Suprapubic skin (tissue), 4 donors: ENCODE measurements around the gene CACNA1H. TPM values are rescaled to one million over a fixed set of nuclear protein-coding genes. Genes with fewer than 3 reads are reported as not detected.

Source experiments
- DNase-seq, 2 donors: peaks; one replicate each; pipeline ENCODE4 v3.0.0-alpha.2; 2019; ENCODE audit warnings: low spot score in 2 of 2
- H3K27ac ChIP-seq: fragments of 200-600 bp; sonication (generic); one replicate; pipeline ENCODE4 v1.5.1; 2019
- H3K27me3 ChIP-seq: fragments of 200-600 bp; sonication (generic); one replicate; pipeline ENCODE4 v1.5.1; 2019
- H3K36me3 ChIP-seq: fragments of 200-600 bp; sonication (generic); one replicate; pipeline ENCODE4 v1.5.1; 2019
- H3K4me1 ChIP-seq: fragments of 200-600 bp; sonication (generic); one replicate; pipeline ENCODE4 v1.5.1; 2019
- H3K4me3 ChIP-seq: fragments of 200-600 bp; sonication (generic); one replicate; pipeline ENCODE4 v1.5.1; 2019; ENCODE audit warnings: mild to moderate bottlenecking
- H3K9me3 ChIP-seq: fragments of 200-600 bp; sonication (generic); one replicate; pipeline ENCODE4 v1.5.1; 2019
- EP300 ChIP-seq: sonication (generic); formaldehyde crosslinking; IDR thresholded peaks from one replicate; pipeline ENCODE4 v1.6.1; 2017; ENCODE audit warnings: antibody characterized with exemption
- POLR2A ChIP-seq, 2 donors: fragments of 450-650 bp; IDR thresholded peaks; one replicate each; pipeline ENCODE4 v1.6.1; 2017; ENCODE audit warnings: antibody characterized with exemption in 2 of 2, mild to moderate bottlenecking in 2 of 2, moderate library complexity in 2 of 2
- POLR2AphosphoS5 ChIP-seq, 3 donors: sonication (generic); formaldehyde crosslinking; IDR thresholded peaks; one replicate each; pipeline ENCODE4 v1.6.1; 2017; ENCODE audit warnings: antibody characterized with exemption in 3 of 3
- WGBS: methylation state at CpG from one replicate; pipeline ENCODE4 v1.1.5; 2018; 5-methylcytosine and 5-hydroxymethylcytosine counted together
- total RNA-seq, 4 donors: library from RNA; depleted of rRNA; stranded (reverse); fragments of >200 nt; gene quantifications; one replicate each; pipeline ENCODE4 v1.1.0, GENCODE V29; 2016
- TF ChIP-seq, protein P1 (sequence below), 2 donors: fragments of 200-600 bp in 1 of 2; fragments of 450-650 bp in 1 of 2; sonication (generic) in 1 of 2; IDR thresholded peaks; one replicate each; pipeline ENCODE4 v1.5.1; 2016 to 2019; ENCODE audit warnings: antibody characterized with exemption in 2 of 2, mild to moderate bottlenecking in 1 of 2, moderate library complexity in 1 of 2

Gene CACNA1H
- total RNA-seq, 4 donors from 2014 or later = 19.4 to 167 (median 38.4) TPM

GRCh38 chr16:1256874-1257322, 104.0 kb downstream of the CACNA1H start:
- WGBS = 70% methylated on average over 19 of the region's 22 CpGs
- H3K27ac ChIP-seq = no peak overlapping the region
- no peaks in the 10 kb centered on the region for H3K9me3 ChIP-seq
- H3K27me3 ChIP-seq = peaks cover 65% of the 10 kb centered on the region
- H3K4me3 ChIP-seq = no peak overlapping the region
- TF ChIP-seq POLR2A (IDR thresholded peaks at IDR 0.05) (no peak), EP300 (no peak), POLR2AphosphoS5 (IDR thresholded peaks at IDR 0.05) (no peak)
- TF ChIP-seq, protein P1, sequence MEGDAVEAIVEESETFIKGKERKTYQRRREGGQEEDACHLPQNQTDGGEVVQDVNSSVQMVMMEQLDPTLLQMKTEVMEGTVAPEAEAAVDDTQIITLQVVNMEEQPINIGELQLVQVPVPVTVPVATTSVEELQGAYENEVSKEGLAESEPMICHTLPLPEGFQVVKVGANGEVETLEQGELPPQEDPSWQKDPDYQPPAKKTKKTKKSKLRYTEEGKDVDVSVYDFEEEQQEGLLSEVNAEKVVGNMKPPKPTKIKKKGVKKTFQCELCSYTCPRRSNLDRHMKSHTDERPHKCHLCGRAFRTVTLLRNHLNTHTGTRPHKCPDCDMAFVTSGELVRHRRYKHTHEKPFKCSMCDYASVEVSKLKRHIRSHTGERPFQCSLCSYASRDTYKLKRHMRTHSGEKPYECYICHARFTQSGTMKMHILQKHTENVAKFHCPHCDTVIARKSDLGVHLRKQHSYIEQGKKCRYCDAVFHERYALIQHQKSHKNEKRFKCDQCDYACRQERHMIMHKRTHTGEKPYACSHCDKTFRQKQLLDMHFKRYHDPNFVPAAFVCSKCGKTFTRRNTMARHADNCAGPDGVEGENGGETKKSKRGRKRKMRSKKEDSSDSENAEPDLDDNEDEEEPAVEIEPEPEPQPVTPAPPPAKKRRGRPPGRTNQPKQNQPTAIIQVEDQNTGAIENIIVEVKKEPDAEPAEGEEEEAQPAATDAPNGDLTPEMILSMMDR (IDR thresholded peaks at IDR 0.05) = no peak
- H3K36me3 ChIP-seq = no peaks in the 10 kb centered on the region
- H3K4me1 ChIP-seq = peaks cover 8% of the 10 kb centered on the region
- peak in 1 of 2 donors; percentile 59 for DNase-seq

DNA sequence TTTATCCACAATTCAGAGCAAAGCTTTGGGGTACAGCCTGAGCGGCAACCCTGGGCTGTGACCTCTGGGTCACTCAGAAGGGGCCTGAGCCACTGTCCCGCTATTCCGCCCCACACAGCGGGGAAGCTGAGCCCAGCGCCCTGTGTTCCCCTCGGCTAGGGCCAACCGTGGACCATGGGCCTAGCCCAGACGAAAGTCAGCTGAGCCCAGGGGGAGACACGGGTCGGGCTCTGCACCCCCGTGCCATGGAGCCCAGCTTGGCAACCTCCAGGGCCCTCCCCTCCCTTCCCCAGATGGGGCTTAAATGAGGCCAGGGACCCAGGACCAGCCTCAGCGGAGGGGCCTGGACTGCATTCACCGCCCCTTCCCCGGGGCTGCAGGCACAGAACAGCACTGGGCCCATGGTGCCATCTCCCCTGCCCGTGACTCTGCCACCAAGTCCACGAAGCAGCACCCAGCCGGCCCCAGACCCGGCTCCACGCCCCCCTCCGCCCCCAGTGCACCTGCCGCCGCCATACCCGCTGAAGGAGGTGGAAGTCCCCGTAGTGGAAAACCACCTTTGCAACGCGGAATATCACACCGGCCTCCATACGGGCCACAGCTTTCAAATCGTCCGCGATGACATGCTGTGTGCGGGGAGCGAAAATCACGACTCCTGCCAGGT, 104.8 kb downstream of the CACNA1H start:
- Histone ChIP-seq H3K27ac (no peak overlapping the region), H3K27me3 (peaks cover 73% of the 10 kb centered on the region), H3K36me3 (no peaks in the 10 kb centered on the region), H3K4me3 (no peak overlapping the region), H3K4me1 (peaks cover 8% of the 10 kb centered on the region), H3K9me3 (no peaks in the 10 kb centered on the region)
- peak in 1 of 2 donors; percentile 46 for DNase-seq
- WGBS = 73% methylated on average over 11 of the region's 34 CpGs
- TF ChIP-seq POLR2A (IDR thresholded peaks at IDR 0.05) (no peak), EP300 (no peak), POLR2AphosphoS5 (IDR thresholded peaks at IDR 0.05) (no peak)
- TF ChIP-seq, protein P1 (IDR thresholded peaks at IDR 0.05) = no peak

- peaks cover 78% of the 10 kb centered on the region for H3K27me3 ChIP-seq
- H3K36me3 ChIP-seq = no peaks in the 10 kb centered on the region
- no peaks in the 10 kb centered on the region for H3K9me3 ChIP-seq
- 43% methylated on average over 1 of the region's 12 CpGs for WGBS
- TF ChIP-seq EP300 (no peak), POLR2A (IDR thresholded peaks at IDR 0.05) (no peak), POLR2AphosphoS5 (IDR thresholded peaks at IDR 0.05) (no peak)
- TF ChIP-seq, protein P1 (IDR thresholded peaks at IDR 0.05) = no peak
- H3K27ac ChIP-seq = no peak overlapping the region
- peaks cover 8% of the 10 kb centered on the region for H3K4me1 ChIP-seq
- no peak overlapping the region for H3K4me3 ChIP-seq
- peak in 1 of 2 donors; percentile 63 for DNase-seq
Observed at GRCh38 chr16:1258225-1258600, 105.3 kb downstream of the CACNA1H start.

- TF ChIP-seq, protein P1 (IDR thresholded peaks at IDR 0.05) = no peak
- TF ChIP-seq POLR2A (IDR thresholded peaks at IDR 0.05) (no peak), EP300 (no peak), POLR2AphosphoS5 (IDR thresholded peaks at IDR 0.05) (no peak)
- WGBS = 20% methylated on average over 5 of the region's 42 CpGs
- Histone ChIP-seq H3K9me3 (no peaks in the 10 kb centered on the region), H3K27me3 (peaks cover 86% of the 10 kb centered on the region), H3K36me3 (no peaks in the 10 kb centered on the region), H3K4me1 (peaks cover 8% of the 10 kb centered on the region), H3K27ac (no peak overlapping the region), H3K4me3 (peak overlapping the region; percentile 28)
- DNase-seq = peak in 1 of 2 donors; percentile 56
Observed at GRCh38 chr16:1258906-1259759, 106.2 kb downstream of the CACNA1H start.

DNA sequence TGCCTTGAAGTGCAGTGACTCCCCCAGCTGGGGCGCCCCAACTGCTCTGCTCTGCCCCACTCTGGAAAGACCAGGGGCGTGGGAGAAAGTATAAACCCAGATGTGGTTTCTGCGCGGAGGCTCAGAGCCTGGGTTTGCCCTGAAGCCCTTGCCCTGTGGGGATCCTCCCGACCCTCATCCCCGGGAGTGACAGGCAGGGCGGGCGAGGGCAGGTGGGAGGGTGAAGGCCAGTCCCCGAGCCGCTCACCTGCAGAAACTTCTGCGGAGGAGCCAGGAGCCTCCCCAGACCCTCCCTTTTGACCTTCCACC, 106.8 kb downstream of the CACNA1H start:
- Histone ChIP-seq H3K36me3 (no peaks in the 10 kb centered on the region), H3K4me1 (peaks cover 8% of the 10 kb centered on the region), H3K9me3 (no peaks in the 10 kb centered on the region), H3K27me3 (peaks cover 86% of the 10 kb centered on the region), H3K4me3 (no peak overlapping the region), H3K27ac (no peak overlapping the region)
- DNase-seq = peak in 1 of 2 donors; percentile 39
- TF ChIP-seq EP300 (no peak), POLR2AphosphoS5 (IDR thresholded peaks at IDR 0.05) (no peak), POLR2A (IDR thresholded peaks at IDR 0.05) (no peak)
- TF ChIP-seq, protein P1 (IDR thresholded peaks at IDR 0.05) = no peak
- WGBS = 40% methylated on average over 1 of the region's 11 CpGs
